H9 (cell line): ENCODE measurements around the gene PARP12. TPM values are rescaled to one million over a fixed set of nuclear protein-coding genes. Genes with fewer than 3 reads are reported as not detected.

Experiments
- DNase-seq: peaks from one replicate; pipeline ENCODE4 v3.0.0-alpha.2; 2017
- H2AFZ ChIP-seq: one replicate; pipeline ENCODE4 v1.6.1; 2013; ENCODE audit warnings: mild to moderate bottlenecking, low read length, control low read depth, moderate library complexity
- H2AK5ac ChIP-seq: 2 replicates; pipeline ENCODE4 v1.6.1; 2013; ENCODE audit warnings: low read length, control low read depth, mixed read lengths; ENCODE audit not compliant: insufficient read length
- H2BK120ac ChIP-seq: one replicate; pipeline ENCODE4 v1.6.1; 2013; ENCODE audit warnings: low read depth, mild to moderate bottlenecking, low read length, control low read depth, inconsistent platforms; ENCODE audit not compliant: poor library complexity, severe bottlenecking
- H2BK12ac ChIP-seq: 2 replicates; pipeline ENCODE4 v1.6.1; 2013; ENCODE audit warnings: low read length, control low read depth, mixed read lengths, low read depth; ENCODE audit not compliant: insufficient read length
- H2BK15ac ChIP-seq: 2 replicates; pipeline ENCODE4 v1.6.1; 2013; ENCODE audit warnings: low read depth, low read length, control low read depth
- H2BK20ac ChIP-seq: one replicate; pipeline ENCODE4 v1.6.1; 2013; ENCODE audit warnings: low read depth, mild to moderate bottlenecking, low read length, control low read depth, inconsistent platforms; ENCODE audit not compliant: poor library complexity, severe bottlenecking
- H2BK5ac ChIP-seq: 2 replicates; pipeline ENCODE4 v1.6.1; 2013; ENCODE audit warnings: low read length, control low read depth, mixed read lengths; ENCODE audit not compliant: insufficient read length
- H3K14ac ChIP-seq: 2 replicates; pipeline ENCODE4 v1.6.1; 2013; ENCODE audit warnings: low read length, control low read depth; ENCODE audit not compliant: insufficient read depth
- H3K18ac ChIP-seq: 2 replicates; pipeline ENCODE4 v1.6.1; 2013; ENCODE audit warnings: low read depth, mild to moderate bottlenecking, mixed read lengths, low read length, control low read depth; ENCODE audit not compliant: insufficient read length
- H3K23ac ChIP-seq: 2 replicates; pipeline ENCODE4 v1.6.1; 2013; ENCODE audit warnings: low read length, control low read depth, mixed read lengths, low read depth; ENCODE audit not compliant: insufficient read length
- H3K23me2 ChIP-seq: 2 replicates; pipeline ENCODE4 v1.6.1; 2013; ENCODE audit warnings: low read depth, mild to moderate bottlenecking, mixed read lengths, low read length, control low read depth; ENCODE audit not compliant: insufficient read length, poor library complexity, severe bottlenecking
- H3K27ac ChIP-seq: 2 replicates; pipeline ENCODE4 v1.5.1; 2013; ENCODE audit warnings: low read length, control low read depth, mixed read lengths, low read depth; ENCODE audit not compliant: insufficient read length
- H3K27me3 ChIP-seq: 2 replicates; pipeline ENCODE4 v1.6.1; 2013; ENCODE audit warnings: low read length, control low read depth, inconsistent platforms; ENCODE audit not compliant: insufficient read depth
- H3K4ac ChIP-seq: 2 replicates; pipeline ENCODE4 v1.6.1; 2013; ENCODE audit warnings: low read depth, mild to moderate bottlenecking, control low read depth, inconsistent platforms, low read length, moderate library complexity
- H3K4me1 ChIP-seq: 2 replicates; pipeline ENCODE4 v1.6.1; 2013; ENCODE audit warnings: low read length, control low read depth, inconsistent platforms; ENCODE audit not compliant: insufficient read depth
- H3K4me2 ChIP-seq: 2 replicates; pipeline ENCODE4 v1.6.1; 2013; ENCODE audit warnings: low read length, control low read depth, mixed read lengths; ENCODE audit not compliant: insufficient read length, insufficient read depth
- H3K56ac ChIP-seq: 2 replicates; pipeline ENCODE4 v1.6.1; 2013; ENCODE audit warnings: low read depth, mild to moderate bottlenecking, mixed read lengths, low read length, control low read depth; ENCODE audit not compliant: insufficient read length
- H3K79me1 ChIP-seq: 2 replicates; pipeline ENCODE4 v1.6.1; 2013; ENCODE audit warnings: low read depth, mild to moderate bottlenecking, moderate library complexity, low read length, control low read depth, inconsistent platforms; ENCODE audit not compliant: insufficient read depth, poor library complexity, severe bottlenecking
- H3K79me2 ChIP-seq: 2 replicates; pipeline ENCODE4 v1.6.1; 2013; ENCODE audit warnings: low read length, control low read depth, inconsistent platforms; ENCODE audit not compliant: insufficient read depth
- H3K9ac ChIP-seq: 2 replicates; pipeline ENCODE4 v1.6.1; 2013; ENCODE audit warnings: low read length, control low read depth, mixed read lengths; ENCODE audit not compliant: insufficient read length; ENCODE audit errors: extremely low read depth
- H3K9me3 ChIP-seq: one replicate; pipeline ENCODE4 v1.6.1; 2013; ENCODE audit warnings: low read depth, low read length, inconsistent platforms; ENCODE audit not compliant: control insufficient read depth
- H3T11ph ChIP-seq: one replicate; pipeline ENCODE4 v1.6.1; 2013; ENCODE audit warnings: mild to moderate bottlenecking, low read length, control low read depth, inconsistent platforms
- H4K20me1 ChIP-seq: one replicate; pipeline ENCODE4 v1.6.1; 2013; ENCODE audit not compliant: control insufficient read depth, insufficient read length, insufficient read depth
- H4K5ac ChIP-seq: 2 replicates; pipeline ENCODE4 v1.6.1; 2013; ENCODE audit warnings: low read depth, mild to moderate bottlenecking, mixed read lengths, low read length, control low read depth; ENCODE audit not compliant: insufficient read length
- H4K8ac ChIP-seq: replicated peaks from 2 replicates; pipeline ENCODE4 v1.6.1; 2013; ENCODE audit warnings: low read length, control low read depth, mixed read lengths, low read depth; ENCODE audit not compliant: insufficient read length
- H4K91ac ChIP-seq: 2 replicates; pipeline ENCODE4 v1.6.1; 2013; ENCODE audit warnings: low read depth, mild to moderate bottlenecking, moderate library complexity, mixed read lengths, low read length, control low read depth; ENCODE audit not compliant: insufficient read length
- H3K27ac Mint-ChIP-seq, 3 experiments: 2 replicates in 2 of 3; 3 replicates in 1 of 3; pipeline ENCODE4 v1.8.0; 2020 to 2021; ENCODE audit warnings: mixed read lengths in 3 of 3, mild to moderate bottlenecking in 1 of 3, moderate library complexity in 1 of 3
- H3K27me3 Mint-ChIP-seq: 2 replicates; pipeline ENCODE4 v1.8.0; 2021; ENCODE audit warnings: low read depth, mild to moderate bottlenecking, moderate library complexity, mixed read lengths
- H3K36me3 Mint-ChIP-seq, 3 experiments: 2 replicates in 2 of 3; 3 replicates in 1 of 3; pipeline ENCODE4 v1.8.0; 2020 to 2021; ENCODE audit warnings: low read depth in 3 of 3, mixed read lengths in 3 of 3; ENCODE audit not compliant: insufficient read depth in 1 of 3
- H3K4me1 Mint-ChIP-seq, 2 experiments: 2 replicates each; pipeline ENCODE4 v1.8.0; 2020; ENCODE audit warnings: mixed read lengths in 2 of 2
- H3K4me3 Mint-ChIP-seq, 2 experiments: 2 replicates in 1 of 2; 3 replicates in 1 of 2; pipeline ENCODE4 v1.8.0; 2020 to 2021; ENCODE audit warnings: mild to moderate bottlenecking in 2 of 2, mixed read lengths in 2 of 2, moderate library complexity in 1 of 2
- H3K9me3 Mint-ChIP-seq, 2 experiments: 2 replicates in 1 of 2; 3 replicates in 1 of 2; pipeline ENCODE4 v1.8.0; 2020; ENCODE audit warnings: mild to moderate bottlenecking in 2 of 2, mixed read lengths in 2 of 2, moderate library complexity in 1 of 2
- WGBS: extraction: QIAGEN DNeasy Blood & Tissue Kit; methylation state at CpG from one replicate; pipeline ENCODE4 v1.1.7; 2013; ENCODE audit warnings: missing lambda C conversion rate, low lambda C conversion rate, mixed read lengths; ENCODE audit not compliant: insufficient read length; ENCODE audit errors: extremely low coverage; 5-methylcytosine and 5-hydroxymethylcytosine counted together
- total RNA-seq: library from RNA; stranded (reverse); gene quantifications from 2 replicates; pipeline ENCODE4 v1.2.1, GENCODE V29; 2021
- TF ChIP-seq, protein P1 (sequence below): fragments of 200-600 bp; sonication (generic); conservative IDR thresholded peaks from 3 replicates; pipeline ENCODE4 v1.8.0; 2021; ENCODE audit warnings: antibody characterized with exemption, mild to moderate bottlenecking

The PARP12 gene
- total RNA-seq, 1 experiment from 2014 or later, result 11.8 TPM

DNA sequence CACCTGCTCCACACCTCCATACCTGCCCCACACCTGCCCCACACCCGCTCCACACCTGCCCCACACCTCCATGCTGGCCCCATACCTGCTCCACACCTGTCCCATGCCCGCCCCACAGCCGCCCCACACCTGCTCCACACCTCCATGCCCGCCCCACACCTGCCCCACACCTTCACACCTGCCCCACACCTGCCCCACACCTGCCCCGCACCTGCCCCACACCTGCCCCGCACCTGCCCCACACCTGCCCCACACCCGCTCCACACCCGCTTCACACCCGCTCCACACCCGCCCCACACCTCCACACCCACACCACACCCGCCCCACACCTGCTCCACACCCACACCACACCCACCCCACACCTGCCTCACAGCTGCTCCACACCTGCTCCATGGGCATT, 53.0 kb downstream of the PARP12 start:
- Mint-ChIP-seq H3K36me3 (no peaks in the 10 kb centered on the region), H3K9me3 (no peaks in the 10 kb centered on the region), H3K27me3 (peaks cover 4% of the 10 kb centered on the region), H3K4me1 (peaks cover 23 to 33% of the 10 kb centered on the region in 2 experiments), H3K4me3 (no peak overlapping the region), H3K27ac (no peak overlapping the region)
- no peak overlapping the region for H3K56ac ChIP-seq
- no peaks in the 10 kb centered on the region for H3K27me3 ChIP-seq
- no peak overlapping the region for H4K5ac ChIP-seq
- no peaks in the 10 kb centered on the region for H3K79me2 ChIP-seq
- H3K4me2 ChIP-seq, result no peak overlapping the region
- TF ChIP-seq, protein P1, sequence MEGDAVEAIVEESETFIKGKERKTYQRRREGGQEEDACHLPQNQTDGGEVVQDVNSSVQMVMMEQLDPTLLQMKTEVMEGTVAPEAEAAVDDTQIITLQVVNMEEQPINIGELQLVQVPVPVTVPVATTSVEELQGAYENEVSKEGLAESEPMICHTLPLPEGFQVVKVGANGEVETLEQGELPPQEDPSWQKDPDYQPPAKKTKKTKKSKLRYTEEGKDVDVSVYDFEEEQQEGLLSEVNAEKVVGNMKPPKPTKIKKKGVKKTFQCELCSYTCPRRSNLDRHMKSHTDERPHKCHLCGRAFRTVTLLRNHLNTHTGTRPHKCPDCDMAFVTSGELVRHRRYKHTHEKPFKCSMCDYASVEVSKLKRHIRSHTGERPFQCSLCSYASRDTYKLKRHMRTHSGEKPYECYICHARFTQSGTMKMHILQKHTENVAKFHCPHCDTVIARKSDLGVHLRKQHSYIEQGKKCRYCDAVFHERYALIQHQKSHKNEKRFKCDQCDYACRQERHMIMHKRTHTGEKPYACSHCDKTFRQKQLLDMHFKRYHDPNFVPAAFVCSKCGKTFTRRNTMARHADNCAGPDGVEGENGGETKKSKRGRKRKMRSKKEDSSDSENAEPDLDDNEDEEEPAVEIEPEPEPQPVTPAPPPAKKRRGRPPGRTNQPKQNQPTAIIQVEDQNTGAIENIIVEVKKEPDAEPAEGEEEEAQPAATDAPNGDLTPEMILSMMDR, result no peak
- H3K27ac ChIP-seq, result no peak overlapping the region
- no peaks in the 10 kb centered on the region for H3K9me3 ChIP-seq
- no peak overlapping the region for H4K8ac ChIP-seq
- H2BK5ac ChIP-seq, result no peak overlapping the region
- no peaks in the 10 kb centered on the region for H3K23me2 ChIP-seq
- H2BK15ac ChIP-seq, result no peak overlapping the region
- H4K20me1 ChIP-seq, result no peaks in the 10 kb centered on the region
- H3K79me1 ChIP-seq, result no peaks in the 10 kb centered on the region
- no peak overlapping the region for H3T11ph ChIP-seq
- no peak overlapping the region for H2BK20ac ChIP-seq
- H4K91ac ChIP-seq, result no peak overlapping the region
- no peak overlapping the region for H2AFZ ChIP-seq
- no peak overlapping the region for H3K9ac ChIP-seq
- H3K14ac ChIP-seq, result no peak overlapping the region
- no peak overlapping the region for H2AK5ac ChIP-seq
- no peak overlapping the region for H2BK120ac ChIP-seq
- no peaks in the 10 kb centered on the region for H3K4me1 ChIP-seq
- no CpG with 5 or more reads among the region's 11 CpGs for WGBS
- no peak overlapping the region for H3K4ac ChIP-seq
- H3K23ac ChIP-seq, result no peak overlapping the region
- no peak overlapping the region for H2BK12ac ChIP-seq
- no peak for DNase-seq
- H3K18ac ChIP-seq, result no peak overlapping the region
